Stimulated activated CD8-positive, alpha-beta memory T cell treated with anti-CD3 and anti-CD28 coated beads, Interleukin-12 subunit alpha, Interleukin-12 subunit beta, amount 100 ng/mL, for 24 hours (primary cell): Measurements from ENCODE around the gene LRRC4C.
"Not testable (repeated sequence)": the region's sequence is repeated elsewhere in the genome, so short reads cannot be mapped to it uniquely, and the experiment has no call there.

Source experiments
- DNase-seq: peaks from one replicate; pipeline ENCODE4 v3.0.0-alpha.2; 2020; ENCODE audit errors: extremely low read depth

LRRC4C gene

DNA sequence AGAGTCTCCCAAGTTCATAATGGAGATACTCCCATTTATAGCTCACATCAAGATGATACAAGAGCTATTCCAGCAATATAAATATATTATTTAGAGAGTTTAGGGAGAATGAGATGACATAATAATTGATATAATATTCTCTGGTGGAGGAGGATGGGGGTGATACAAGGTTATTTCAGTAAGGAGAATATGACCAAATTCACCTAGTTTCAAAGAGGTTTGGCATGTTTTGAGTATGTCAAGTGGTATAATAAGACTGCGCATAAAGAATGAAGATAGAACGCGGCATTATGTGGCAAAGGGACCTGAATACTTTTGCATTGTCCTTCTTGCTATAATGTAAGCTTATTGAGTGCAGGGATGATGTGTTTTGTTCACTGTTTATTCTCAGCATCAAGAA lies 1283.5 kb downstream of the LRRC4C start:
- no peak for DNase-seq

GRCh38 chr11:40170078-40170477 lies 1289.4 kb downstream of the LRRC4C start:
- no peak for DNase-seq

DNA sequence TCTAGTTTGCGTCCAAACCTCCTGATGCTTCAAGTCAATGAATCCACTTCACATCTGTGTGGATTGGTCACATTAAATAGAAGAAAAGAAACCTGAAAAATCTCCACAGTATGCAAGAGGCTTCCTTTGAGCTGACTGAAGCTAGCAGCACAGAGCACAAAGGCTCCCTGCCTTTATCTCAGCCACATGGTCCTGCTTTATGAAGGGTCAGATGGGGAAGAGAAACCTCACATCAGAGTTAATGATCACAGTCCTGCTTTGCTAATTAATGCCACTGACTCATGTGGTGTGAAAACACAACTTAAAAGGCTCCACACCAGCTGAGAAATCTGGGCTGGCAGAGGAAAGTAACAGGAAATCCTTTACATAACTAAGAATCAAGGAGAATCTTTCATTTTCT lies 1291.0 kb downstream of the LRRC4C start:
- DNase-seq, result no peak

DNA sequence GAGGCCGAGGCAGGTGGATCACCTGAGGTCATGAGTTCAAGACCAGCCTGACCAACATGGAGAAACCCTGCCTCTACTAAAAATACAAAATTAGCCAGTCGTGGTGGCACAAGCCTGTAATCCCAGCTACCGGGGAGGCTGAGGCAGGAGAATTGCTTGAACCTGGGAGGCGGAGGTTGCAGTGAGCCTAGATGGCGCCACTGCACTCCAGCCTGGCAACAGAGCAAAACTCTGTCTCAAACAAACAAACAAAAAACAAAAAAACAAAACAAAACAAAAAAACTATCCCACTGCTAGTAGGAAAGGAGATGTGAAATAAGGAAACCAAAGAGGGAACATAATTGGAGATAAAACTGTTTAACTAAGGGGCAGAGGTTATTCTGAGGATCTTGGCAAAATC lies 1291.6 kb downstream of the LRRC4C start:
- DNase-seq, result not testable (repeated sequence)

DNA sequence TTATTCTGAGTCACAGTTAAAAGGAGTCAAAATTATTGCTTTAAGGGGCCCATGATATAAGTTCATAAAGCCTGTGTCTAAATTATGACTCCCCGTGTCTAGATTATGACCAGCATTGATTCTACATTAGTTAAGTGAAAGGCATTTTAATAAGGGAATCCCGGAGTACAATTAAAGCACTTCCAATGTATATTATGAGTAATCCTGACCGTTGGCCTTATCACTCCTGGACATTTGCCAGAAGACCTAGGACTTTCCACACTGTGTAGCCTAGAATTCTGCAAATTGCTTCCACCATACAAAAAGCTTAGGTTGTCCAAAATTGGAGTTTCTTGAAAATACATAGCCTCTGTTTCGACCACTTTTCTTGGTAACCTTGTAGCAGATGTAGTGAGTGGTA lies 1292.6 kb downstream of the LRRC4C start:
- DNase-seq, result no peak

GRCh38 chr11:40162901-40163883 lies 1296.3 kb downstream of the LRRC4C start:
- DNase-seq, result no peak

- DNase-seq, result no peak
These were observed 1297.5 kb downstream of the LRRC4C start for GRCh38 chr11:40161854-40162410.

DNA sequence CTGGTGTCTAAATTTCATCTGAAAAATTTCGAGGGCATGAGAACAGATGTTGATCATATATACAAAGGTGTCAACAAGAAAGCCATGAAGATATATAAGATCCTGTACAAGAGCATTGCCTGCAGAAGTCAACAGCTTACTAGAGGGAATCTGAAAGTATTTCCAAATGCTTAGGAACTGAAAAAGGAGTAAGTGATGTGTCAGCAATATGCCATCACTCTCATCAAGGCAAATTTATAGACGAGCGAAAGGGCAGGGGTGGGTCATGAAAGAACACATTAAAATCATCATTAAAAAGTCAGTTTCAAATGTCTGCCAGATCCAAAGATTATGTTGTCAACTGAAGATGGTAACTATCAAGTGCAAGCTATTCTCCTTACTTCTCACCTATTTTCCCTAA lies 1299.0 kb downstream of the LRRC4C start:
- DNase-seq, result no peak

DNA sequence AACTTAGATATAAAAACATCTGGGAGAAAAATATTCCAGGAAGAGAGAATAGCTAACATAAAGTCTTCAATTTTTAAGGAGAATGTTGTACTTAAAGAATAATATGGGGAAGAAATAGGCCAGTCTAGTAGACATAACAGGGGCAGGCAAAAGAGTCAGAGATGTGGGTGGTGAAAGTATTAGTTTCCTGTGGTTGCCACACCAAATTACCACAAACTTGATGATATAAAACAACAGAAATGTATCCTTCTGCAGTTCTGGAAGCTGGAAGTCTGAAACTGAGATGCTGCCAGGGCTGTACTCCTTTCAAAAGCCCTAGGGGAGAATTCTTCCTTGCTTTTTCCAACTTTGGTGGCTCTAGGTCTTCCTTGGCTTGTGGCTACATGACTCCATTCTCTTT lies 1309.7 kb downstream of the LRRC4C start:
- DNase-seq, result no peak

DNA sequence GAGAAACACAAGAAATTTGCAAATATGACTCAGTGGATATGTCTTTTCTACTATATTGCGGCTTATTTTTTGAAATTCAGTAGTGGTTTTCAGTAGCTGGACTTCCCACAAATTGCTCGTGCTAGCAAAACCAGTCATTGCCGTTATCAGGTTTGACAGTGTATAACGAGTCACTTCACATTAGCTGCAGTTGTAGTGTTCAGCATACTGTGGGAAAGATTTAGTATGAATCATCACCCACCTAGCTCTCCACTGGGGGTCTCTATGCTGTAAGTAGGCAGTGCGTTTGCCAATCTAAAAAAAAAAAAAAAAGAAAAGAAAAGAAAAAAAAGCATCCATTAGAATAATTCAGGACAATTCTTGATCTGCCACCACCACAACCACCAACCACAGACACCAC lies 1318.9 kb downstream of the LRRC4C start:
- no peak for DNase-seq

DNA sequence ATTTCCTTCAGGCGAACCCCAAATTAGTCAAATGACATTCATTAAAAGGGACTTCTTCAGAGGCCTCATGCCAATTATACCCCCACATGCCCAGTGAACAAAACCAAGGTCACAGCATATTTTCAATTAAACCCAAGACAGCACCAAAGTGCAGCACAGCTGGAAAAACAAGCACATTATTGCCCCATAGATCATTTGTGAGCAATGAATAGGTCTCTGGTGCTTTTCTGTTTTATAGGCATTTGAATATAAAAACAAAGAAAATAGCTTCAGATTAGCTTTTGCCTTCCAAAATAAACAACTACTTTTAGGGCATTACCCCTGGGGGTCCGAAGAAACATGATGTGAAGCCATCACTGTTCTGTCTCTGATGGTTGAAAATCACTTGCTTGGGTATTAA lies 1319.9 kb downstream of the LRRC4C start:
- DNase-seq, result no peak

DNA sequence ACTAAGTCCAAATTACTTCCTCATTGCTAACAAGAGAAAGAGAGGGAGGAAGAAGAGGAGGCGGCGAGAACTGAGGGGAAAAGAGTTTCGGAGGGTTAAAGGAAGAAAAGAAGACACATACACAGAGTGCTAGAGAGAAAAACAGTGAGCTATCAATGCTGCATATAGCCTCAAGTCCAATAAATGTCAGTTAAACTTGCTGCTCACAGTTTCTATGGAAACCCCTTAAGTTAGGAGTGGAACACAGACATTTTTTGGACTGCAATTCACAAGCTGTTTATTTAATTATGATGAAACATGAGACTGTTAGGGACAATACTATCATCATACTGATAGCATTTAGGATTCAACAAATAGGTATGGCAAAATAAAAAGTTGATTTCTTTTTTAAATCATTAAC lies 1320.4 kb downstream of the LRRC4C start:
- DNase-seq, result no peak

DNA sequence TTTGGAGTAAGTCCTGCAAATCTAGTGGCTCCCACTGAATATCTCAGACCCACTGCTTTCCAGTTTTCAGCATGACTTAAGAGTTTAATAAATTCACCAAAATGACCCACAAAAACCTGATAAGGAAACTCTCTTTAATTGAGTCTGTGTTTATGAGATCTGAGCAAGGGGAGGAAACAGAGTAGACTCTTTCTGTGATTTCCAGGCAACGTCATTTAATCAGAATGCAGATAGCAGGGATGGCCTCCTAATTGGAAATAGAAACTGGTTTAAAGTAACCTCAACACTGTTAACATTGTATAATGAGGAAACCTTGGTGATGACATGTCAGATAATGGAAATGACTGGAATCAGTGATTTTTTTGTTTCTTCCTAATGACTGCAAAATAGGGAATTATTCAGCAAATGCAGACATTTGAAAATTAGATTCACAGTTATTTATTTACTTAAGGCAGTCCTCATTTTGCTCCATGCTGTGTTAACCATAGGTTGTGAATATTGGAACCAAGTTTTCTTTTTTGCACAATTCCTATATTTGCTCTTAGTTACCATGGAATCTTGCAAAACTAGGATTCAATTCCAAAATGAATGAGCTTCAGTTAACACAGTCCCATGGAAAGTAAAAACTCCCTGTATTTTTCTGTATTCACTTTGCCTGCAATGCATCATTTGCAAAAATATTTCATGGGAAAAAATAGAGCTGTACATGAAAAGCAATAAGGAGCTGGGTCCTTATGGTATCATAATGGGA lies 1324.5 kb downstream of the LRRC4C start:
- no peak for DNase-seq

DNA sequence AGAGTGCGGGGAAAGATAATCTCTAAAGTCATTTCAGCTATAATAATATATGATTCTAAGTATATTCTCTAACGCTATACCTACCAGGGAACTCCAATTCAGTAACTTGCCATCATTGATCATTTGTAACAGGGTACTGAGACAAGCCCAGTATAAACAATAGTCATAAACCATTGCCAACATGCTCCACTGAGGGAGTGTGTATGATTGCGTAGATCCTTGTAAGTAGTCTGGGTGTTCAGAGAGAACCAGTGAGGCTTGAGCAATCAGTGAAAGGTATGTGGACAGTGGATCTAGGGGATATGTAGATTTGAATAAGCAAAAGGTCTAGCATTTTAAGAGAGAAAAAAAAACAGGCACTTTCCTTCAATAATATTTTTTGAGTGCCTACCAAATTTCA lies 1326.0 kb downstream of the LRRC4C start:
- DNase-seq, result no peak

DNA sequence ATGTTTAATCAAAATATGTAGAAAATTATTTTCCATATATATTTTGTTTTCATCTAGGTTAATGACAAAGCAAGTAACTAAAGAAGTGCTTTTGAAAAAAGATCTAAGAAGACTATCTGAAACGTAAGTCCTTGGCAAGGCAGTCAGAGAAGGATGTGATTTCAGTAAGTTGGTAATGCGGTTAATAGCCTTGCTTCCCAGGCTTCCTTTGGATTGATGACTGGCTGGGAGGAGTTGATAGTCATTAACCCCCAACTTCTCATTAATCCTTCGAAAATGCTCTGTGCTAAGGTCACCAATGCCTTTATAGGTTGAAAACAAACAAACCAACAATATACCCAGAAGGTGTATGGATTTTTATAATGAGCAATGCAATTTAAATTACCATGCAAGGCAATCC lies 1326.5 kb downstream of the LRRC4C start:
- no peak for DNase-seq

DNA sequence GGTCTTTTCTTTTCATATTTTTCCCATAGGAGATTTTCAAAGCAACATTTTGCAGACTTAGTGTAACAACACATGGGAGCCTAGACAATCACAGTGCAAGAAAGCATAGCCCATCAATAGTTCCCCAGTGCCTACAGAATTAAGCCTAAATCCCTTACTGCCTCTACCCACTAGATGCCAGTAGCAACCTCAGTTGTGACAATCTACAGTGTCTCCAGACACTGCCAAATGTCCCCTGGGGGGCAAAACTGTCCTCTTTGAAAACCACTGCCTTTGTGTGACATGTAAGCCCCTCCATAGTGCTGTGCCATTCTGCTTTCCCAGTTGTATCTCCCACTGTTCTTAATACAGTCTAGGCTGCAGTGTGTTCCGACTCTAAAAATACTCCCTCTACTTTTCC lies 1329.0 kb downstream of the LRRC4C start:
- DNase-seq, result no peak

GRCh38 chr11:40129266-40129665 lies 1330.2 kb downstream of the LRRC4C start:
- DNase-seq, result no peak

- DNase-seq, result no peak
These were observed 1334.4 kb downstream of the LRRC4C start for GRCh38 chr11:40125054-40125453.

DNA sequence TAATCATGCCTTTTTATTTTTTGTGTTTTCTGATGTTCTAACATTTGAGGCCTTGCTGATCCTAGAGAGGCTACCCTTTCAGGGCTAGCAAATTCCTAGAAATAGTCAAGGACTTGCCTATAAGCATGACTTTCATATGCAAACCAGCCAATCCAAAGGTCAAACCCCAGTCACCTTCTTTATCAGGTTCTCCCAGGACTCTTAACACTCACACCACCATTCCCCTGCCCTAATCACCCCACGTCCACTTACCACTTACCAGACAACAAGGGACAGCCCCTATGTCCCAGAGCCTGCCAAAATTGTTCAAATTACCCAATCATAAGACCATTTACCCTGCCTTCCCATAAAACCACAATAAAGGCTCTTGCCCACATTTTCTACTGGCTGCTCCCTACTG lies 1339.8 kb downstream of the LRRC4C start:
- DNase-seq, result no peak

DNA sequence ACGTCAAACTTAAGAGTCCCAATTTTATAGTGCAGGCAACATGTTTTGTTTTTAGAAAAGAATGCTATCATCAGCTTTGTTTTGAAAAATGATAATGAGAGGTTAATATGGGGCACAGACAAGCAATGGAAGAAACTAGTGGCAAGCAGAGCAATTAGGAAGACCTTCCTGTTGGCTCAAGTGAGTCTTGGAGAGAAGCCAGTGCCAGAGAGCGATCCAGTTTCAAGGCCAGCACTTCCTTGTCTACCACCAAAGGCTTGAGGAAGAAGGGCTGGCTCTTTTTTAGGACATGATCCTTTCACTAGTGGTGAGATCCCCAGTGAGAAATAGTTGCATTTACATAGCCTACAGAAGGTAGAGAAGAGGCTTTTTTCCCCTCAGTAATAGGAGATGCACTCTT lies 1340.7 kb downstream of the LRRC4C start:
- DNase-seq, result no peak

DNA sequence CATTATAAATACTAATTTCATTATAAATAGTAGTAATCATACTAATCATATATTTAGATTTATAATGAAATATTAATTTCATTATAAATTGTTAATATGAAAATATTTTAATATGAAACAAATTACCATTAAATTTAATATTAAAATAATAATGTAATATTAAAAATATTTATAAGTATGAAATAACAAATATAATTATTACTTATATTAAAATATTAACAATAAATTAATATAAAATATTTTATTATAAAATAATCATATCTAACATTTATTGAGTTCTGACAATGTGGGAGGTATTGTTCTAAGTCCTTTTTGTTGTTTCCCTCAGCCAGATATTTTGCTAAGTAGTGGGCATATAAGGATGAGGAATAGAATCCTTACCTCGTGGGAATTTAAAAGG lies 1341.4 kb downstream of the LRRC4C start:
- DNase-seq, result no peak

GRCh38 chr11:40104941-40105550 lies 1354.4 kb downstream of the LRRC4C start:
- DNase-seq, result no peak
